Measurements from ENCODE around the gene ZSWIM6.

The ZSWIM6 gene

DNA sequence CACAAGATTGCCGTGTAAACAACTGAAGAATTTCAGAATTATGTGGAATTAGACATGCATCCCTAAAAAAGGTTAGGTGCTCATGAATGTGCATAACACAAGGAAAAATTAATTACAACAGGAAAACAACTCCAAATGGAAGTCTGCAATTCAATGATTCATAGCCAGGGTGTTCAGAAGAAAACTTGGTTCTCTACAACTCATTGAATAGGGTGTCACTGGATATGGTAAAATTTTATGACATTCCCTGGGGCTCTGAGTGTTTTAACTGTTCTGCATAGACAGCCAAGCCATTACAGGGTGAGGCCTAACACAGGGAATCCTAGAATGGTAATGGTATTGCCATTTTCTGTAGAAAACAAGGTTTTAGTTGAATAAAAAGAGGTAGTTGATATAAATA, 24.4 kb upstream of the ZSWIM6 start:
- DNase-seq: no peak

DNA sequence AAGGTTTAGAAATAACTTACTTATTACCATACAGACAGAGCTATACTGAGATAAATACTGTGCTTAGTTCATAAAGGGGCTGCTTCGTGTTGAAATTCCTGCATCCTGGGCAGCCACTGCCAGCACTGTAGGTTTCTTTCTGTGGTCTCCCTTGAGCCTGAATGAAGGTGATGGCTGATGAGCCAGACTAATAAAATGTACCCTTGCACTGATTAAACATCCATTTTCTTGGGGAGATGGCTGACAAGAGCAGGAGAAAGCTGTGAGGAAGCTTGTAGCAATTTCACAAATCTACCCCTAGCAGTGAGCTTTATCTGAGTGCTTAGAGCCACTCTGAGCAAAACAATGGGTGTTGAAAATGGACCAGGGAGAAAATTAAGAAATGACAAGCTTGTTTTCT, 23.3 kb upstream of the ZSWIM6 start:
- DNase-seq: no peak

DNA sequence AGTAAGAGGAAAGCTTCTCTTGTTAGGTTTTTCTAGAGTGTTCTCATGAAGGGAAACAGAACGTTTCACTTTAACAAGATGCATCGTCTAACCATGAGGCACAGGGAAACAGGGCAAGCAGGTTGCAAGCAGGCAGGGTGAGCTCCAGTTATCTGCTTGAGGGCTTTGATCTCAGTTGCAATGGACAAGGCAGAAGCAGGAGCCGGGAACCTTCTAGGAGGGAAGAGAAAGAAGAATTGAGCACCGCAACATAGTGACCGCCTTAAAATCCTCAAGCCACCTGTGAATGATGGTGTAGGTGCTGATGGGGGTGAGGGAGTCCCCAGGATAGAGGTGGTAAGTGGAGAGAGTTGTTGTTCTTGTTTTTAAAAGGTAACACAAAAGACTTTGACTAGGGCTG, 22.9 kb upstream of the ZSWIM6 start:
- DNase-seq: no peak

DNA sequence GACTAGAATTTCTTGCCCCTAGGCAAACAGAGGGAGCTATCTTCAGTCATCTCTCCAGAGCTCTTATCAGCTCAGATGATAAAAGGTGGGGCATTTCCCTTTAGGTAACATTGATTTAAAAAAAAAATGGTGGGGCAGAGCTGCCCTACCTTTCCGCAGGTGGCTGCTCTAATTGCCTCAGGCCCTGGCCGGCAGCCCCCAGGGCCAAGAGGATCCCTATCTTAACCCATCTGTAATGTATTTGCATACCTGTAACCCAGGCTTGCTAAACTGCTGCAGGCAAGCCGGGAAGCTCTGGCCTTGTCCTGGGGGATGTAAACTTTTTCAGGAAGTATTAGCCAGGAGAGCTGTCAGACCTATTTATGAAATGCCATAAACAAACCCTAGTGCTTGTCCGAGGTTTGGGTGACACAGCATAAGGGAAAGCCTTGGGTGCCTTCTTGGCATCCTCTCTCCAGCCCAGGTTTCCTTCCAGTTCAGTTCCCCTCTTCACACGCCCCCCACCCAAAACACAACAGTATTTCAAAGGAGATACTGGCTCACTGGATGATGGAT, 20.9 kb upstream of the ZSWIM6 start:
- no peak for DNase-seq

DNA sequence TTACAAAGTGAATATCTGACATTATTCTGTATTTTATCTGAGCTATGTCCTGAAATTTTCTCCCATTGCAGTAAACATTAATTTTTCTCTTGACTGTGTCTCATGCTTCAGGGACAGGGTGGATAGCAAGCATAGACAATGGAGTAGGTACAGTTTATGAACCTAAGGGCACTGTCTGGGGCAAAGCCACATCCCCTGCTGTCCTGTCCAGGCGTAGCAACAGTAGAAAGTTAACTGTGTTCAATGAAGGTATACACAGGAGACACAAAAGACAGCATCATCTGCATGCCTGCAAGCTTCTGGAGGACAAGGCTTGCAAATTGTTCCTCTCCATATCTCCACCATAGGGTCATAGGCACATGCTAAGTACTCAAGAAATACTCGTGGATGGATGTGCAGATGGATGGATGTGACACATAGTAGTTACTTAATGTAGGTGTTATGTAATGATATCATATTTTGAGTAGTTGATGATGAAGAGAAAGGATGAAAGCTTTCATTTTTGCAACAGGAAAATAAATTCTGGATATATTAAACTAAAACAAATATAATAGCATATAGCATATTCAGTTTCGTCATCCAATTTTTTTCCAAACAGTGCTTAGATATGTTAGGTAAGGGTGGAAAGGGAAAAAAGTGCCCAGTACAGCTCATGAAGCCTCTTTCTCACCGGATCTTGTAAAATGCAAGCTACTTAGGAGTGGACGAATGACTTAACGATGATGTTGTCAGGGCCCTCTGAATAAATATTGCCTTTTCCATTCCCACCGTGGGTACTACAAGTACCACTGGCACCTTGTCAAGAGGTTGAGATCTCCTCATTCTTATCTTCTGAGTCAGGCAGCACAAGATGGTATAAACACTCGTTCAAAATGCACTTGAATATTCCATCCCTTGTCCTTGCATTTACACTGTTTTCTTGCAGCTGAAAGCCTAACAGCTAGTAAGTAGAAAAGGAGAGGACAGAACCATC, 19.9 kb upstream of the ZSWIM6 start:
- peak; percentile 38 for DNase-seq

DNA sequence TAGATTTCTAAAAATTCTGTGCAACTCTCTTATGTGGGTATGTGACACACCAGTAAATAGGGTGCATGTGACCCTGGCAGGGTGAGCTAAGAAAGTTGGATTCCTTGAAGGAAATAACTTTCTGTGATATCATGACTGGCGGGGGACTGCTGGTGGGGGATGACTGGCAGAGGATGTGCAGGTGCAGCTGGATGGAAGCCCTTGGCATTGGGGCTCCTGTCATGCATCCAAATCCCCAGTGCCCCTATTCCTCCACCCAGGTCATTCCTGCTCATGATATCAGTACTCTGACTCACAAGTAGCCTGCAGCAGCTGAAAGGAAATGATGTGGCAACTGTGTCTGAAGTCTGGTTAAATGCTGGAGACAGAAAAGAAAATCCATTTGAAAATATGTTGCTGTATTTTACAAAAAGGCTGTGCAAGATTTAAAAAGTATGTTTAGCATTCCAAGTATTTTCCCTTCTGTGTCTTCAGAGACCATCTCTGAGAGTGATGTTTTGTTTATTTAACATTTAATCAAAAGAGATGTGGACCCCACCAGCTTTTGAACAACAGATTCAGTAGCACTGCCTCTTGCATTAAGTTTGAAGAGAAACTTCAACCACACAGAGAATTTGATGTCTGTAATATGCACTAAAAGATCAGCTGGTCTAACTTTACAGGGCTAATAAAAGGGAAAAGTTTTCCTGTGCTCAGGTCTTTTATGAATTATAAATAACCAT, 17.9 kb upstream of the ZSWIM6 start:
- DNase-seq: peak; percentile 82

DNA sequence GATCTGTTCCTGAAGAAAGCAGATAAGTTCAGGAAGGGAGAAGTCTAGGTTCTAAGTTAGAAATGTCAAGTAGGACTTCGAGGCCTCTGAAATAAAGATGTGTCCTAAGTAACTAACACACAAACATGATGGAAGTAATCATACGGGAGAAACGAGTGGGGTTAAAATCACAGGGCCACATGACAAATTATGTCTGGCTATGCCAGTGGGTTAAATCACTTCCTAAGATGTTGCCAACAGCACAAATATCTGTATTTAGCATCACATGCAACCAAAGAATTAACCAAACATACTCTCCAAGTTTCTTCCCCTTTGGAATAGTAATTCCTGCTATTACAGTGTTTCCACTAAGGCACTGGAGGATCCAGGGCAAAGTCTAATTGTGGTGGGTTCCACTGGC, 13.7 kb upstream of the ZSWIM6 start:
- peak; percentile 21 for DNase-seq

DNA sequence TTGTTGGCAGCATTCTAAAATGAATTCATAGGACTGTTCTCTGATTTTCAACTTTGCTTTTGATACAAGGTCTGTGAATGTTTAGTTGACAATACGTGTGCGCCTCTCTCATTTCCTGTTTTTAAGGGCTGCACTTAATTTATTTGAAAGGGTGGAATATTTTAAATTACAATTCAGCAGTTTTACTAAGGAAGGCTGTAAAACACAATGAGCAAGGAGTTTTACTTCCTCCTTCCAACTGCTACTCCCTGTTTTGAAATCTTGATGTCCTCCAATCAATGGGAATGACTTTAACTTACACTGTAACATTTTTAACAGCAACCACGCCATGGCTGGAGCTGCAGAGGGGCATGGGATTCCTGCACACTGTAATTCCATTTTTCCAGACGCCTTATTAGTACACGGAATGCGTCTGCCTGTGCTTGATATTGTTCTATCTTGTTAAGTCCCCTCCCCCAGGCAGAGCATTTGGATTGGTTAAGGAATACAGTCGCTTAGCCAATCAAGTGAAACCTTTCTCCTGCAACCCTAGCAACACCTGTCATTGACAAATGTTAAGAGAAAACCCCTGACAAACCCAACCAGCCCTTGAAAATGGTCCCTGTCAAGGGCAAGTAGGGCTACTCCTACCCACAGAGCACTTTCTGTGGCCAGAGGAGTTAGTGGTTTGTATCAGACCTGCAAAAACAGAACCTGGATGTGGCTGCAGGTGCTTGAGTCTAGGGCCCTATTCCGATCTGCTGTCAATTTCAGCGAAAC, 12.5 kb upstream of the ZSWIM6 start:
- DNase-seq: peak; percentile 87

DNA sequence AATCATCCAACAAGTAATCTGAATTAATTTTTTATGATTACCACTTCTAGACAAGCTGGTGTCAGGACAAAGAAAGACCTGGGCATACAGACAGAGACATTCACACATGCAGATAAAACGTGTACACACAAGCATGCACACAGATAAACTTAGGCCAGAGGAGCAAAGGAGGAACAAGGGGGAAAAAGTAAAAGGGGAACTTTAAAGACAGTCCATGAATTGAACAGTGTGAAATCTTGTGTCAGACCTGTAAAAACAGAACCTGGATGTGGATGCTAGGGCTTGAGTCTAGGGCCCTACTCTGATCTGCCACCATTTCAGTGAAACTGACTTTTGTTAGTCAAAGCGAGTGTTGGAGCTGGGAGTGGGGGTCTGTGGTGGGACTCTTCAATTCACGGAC, 11.2 kb upstream of the ZSWIM6 start:
- peak; percentile 63 for DNase-seq

DNA sequence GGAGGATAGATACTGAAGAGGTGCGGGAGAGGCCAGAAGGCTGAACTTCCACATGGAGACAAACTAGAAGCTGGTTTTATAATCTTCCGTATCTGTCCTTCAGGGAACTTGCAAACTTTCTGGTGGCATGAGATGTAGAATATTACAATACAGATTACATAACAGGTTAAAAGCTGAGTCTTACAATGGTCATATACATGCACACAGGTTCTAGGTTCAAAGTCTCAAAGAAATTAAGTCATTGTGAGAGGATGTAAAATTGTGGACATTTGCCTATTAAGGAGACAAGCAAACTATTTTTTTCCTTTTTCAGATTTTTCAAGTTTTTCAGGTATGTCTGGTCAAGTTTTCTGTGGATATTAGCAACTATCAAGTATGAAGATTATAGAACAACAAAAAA, 10.4 kb upstream of the ZSWIM6 start:
- DNase-seq: no peak

DNA sequence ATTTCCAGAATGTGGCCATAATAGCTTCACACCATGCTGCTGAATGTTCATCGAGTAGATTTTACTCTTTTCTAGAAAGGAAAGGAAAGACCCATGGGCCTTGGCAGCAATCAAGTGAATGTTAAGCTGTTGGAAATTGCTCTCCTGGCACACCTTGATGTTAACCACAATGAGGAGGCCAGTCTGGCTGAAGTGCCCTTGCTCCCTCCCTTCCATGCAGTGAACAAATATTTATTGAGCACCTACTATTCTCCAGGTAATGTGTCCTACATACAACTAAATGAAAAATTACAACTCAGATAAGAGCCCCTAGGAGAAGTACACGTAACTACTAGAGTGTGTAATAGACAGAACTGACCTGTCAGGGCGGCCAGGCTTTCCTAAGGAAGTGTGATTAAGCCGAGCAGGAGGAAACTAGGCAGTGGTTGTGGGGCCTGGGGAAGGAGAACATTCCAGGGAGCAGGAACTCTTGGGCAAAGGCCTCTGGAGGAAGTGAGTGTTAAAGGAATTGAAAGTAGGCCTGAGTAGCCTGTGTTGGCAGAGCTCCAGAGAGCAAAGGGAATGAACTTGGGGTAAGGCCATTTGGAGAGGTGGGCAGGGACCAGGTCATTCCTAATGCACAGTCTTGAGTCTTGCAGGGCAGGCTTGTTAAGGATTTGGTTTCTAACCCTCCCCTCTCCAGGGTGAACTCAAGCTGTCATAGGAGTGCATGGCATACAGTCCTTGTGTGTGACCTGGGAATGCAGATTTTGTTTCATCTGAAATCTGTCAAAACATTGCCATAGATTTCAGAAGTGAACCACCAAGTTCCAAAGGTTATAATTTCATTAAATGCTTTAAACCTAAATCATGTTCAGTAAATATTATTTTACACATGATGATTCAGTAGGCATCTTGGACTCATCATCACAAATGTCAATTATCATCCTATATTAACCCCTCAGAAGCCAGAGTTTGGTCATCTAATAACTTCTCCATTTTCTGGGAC, 9.0 kb upstream of the ZSWIM6 start:
- peak; percentile 58 for DNase-seq

DNA sequence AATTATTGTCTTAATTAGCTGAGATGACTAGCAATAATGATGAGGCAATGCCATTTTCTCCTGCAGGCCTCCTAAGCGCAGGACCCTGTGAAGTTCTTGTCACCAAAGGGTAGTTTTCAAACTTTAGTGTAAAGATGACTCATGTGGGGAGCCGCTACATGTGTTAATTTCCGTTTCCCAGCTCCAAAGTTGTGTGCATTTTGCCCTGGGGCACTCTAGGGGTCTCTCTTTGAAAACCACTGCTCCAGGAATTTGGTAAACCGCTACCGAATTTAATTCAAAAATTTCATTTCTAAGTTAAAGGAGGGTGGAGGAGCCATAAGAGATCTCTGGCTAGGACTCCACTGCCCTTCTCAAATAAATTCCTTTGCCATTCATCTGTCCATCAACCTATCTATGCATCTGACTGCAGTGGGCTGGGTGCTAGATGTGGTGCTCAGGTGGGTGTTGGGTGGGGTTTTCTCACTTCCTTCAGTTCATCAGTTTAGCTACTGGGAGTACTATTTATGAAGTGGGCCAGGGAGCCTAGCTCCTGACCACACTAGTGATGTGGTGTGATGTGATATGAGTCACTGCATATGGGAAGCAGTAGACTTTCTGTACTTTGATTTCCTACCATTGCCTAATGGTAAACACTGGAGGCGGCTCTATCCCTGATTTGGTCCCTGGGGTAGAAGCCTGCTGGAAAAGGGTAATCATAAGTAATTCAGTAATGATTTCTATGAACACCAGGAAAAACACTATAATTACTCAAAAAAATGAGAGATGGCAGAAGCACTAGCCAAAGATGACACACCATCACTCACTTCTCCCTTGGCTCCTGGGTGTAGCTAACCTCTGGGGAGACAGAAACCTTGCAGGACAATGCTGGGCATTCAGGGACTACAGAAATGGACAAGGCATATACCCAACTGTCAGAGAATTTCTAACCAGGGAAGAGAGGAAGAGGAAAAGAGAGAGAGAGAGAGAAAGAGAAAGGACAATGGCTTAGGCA, 4.0 kb upstream of the ZSWIM6 start:
- DNase-seq: peak; percentile 87

DNA sequence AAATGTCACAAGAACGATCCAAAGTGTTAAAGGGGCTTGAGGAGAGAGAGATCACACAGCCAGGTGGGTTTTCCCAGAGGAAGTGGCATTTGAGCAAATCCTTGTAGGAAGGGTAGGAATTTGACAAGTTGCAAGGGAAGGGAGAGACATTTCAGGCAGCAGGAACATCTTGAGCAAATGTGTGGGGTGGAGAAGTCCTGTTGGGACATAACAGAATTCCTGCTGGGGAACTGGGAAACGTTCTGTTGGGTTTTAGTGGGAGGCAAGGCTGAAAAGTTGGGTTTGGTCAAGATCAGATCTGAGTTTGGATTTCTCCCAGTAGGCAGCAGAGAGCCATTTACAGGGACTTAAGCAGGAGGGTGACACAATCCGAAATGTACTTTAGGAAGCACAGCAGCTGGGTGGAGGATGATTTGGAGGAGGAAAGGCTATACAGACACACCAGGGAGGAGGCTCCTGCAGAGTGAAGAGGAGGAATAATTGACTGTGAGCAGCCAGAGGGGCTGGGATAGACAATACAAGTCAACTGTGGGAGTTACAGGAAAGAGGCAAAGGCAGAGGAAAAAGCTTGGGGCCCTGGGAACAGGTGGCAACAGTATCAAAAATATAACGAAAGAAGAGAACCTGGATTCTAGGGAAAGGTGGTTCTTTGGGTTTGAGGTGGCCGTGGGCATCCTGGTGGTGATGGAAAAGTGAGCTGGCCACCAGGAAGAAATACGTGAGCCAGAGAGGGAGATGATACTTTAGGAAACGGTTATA, 3.1 kb upstream of the ZSWIM6 start:
- no peak for DNase-seq

DNA sequence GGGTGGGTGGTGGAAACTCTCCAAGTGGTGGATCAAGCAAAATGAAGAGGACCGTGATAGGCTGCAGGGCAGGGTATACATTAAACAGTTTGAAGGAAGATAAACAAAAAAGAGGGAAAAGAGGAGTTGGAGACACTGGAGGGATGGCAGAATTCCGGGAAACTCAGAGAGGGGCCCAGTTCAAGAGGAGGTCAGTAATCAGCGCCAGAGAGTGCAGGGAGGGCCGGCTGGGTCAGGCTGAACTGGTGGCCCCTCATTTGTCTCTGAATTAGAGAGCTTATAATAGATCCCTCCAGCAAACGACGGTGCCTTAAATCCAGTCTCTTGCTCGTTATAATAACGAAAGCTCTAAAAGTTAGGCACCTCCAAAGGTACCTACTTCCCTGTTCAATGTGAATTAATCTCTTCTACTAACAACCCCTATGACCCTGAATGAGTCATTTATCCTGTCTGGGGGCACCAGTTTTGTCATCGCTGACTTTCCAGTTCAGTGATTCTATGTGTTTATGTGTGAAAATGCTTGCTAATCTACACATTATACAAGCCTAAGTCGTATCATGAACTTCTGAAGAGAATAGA, 2.4 kb upstream of the ZSWIM6 start:
- DNase-seq: peak; percentile 82

DNA sequence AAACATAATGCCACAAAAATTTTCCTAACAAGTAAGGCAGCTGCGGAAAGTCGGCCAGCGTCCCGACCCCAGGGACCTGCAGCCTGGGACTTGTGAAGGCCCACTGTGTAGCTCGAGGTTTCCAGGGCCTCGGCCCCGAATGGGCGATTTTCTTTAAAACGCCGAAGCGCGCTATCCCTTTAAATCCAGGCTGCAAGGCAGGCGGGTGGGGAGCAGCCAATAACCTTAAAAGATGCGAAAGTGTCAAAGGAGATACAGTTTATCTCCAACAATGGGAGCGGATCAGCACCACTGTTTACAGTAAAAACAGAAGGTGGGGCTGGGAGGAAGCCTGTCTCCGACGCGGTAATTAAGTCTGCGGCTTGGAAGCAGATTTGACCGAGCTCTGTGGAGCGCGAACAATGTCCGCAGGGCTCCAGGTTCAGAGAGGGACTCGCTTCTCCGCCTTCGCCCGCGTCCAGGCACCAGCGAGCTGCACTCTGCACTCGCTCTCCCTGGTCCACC, 1.7 kb upstream of the ZSWIM6 start:
- no peak for DNase-seq

DNA sequence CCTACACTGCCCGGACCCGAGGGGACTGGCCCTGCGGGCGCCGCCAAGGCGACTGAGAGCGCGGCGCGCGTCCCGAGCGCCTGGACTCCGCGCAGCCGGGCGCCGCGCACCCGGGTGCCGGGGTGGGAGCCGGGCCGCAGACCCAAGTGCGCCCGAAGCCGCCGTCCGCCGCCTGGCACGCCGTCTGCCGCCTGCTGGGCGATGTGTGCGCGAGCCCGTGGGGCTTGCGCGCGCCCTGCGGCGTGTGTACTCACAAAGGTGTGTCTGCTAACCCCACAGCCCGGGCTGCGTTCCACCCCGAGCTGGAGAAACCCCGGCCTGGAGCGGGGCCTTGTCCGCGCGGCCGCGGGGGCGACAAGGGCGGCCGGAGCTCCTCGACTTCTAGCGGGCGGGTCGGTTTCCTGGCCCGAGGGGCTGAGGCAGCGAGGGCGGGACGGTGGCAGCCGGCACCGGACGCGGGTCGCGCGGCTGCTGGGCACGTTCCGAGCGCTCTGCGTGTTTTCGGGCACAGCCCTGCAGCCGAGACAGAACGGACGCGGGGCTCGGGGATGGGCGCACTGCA, 1.1 kb upstream of the ZSWIM6 start:
- DNase-seq: peak; percentile 74

DNA sequence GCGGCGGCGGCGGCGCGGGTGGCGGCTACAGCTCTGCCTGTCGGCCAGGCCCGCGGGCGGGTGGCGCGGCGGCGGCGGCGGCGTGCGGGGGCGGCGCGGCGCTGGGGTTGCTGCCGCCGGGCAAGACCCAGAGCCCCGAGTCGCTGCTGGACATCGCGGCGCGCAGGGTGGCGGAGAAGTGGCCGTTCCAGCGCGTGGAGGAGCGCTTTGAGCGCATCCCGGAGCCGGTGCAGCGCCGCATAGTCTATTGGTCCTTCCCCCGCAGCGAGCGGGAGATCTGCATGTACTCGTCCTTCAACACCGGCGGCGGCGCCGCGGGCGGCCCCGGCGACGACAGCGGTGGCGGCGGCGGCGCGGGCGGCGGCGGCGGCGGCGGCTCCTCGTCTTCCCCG, 296 bp downstream of the ZSWIM6 start:
- DNase-seq: peak; percentile 34

DNA sequence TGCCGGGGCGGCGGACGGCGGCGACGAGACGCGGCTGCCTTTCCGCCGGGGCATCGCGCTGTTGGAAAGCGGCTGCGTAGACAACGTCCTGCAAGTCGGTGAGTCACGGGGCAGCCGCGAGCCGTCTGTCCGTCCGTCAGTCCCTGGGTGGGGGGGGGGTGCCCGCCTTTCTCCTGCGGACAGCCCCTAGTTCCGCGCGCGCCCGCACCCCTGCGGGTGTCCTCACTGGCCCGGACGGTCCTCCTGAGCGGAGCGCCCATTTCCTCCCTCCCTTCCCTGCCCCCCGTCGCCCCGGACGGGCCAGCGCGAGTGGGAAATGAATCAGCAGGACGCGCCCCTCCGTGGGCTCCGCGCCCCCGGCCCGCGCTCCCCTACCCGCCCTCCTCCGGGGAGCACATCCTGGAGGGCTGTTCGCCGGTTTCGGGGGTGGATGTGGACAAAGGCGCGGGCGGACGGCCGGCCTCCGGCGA, 828 bp downstream of the ZSWIM6 start:
- DNase-seq: peak; percentile 74

All from inflammatory macrophage treated with lipopolysaccharide for 4 hours (primary cell).